Stimulated activated CD8-positive, alpha-beta memory T cell treated with anti-CD3 and anti-CD28 coated beads, Interleukin-4, amount 100 ng/mL, for 1 hour (primary cell): Measurements from ENCODE around the gene ZMYM4.
"Not testable (repeated sequence)": the region's sequence is repeated elsewhere in the genome, so short reads cannot be mapped to it uniquely, and the experiment has no call there.

Source experiments
- DNase-seq, 2 donors: peaks; one replicate each; pipeline ENCODE4 v3.0.0-alpha.2; 2020; ENCODE audit warnings: low read depth in 2 of 2, low spot score in 1 of 2

The ZMYM4 gene

GRCh38 chr1:35324486-35324885 lies 56.0 kb downstream of the ZMYM4 start:
- no peak for DNase-seq

- no peak for DNase-seq
Measured at GRCh38 chr1:35326246-35326866, 57.8 kb downstream of the ZMYM4 start.

DNA sequence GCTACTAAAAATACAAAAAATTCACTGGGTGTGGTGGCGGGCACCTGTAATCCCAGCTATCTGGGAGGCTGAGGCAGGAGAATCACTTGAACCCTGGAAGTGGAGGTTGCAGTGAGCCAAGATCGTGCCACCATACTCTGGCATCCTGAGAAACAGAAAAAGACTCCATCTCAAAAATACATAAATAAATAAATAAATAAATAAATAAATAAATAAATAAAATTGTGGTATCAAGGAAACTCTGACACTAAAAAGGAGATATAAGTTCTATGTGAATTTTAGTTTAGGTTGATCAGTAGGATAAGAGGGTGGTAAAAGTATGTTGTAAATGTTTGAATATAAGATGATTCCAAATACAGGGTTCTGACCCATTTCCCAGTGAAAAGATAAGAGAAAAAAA lies 63.1 kb downstream of the ZMYM4 start:
- not testable (repeated sequence) for DNase-seq

- no peak for DNase-seq
Measured at GRCh38 chr1:35334485-35334884, 66.0 kb downstream of the ZMYM4 start.

GRCh38 chr1:35340519-35340918 lies 72.0 kb downstream of the ZMYM4 start:
- no peak for DNase-seq

- DNase-seq, result no peak
Measured at GRCh38 chr1:35345439-35345981, 77.0 kb downstream of the ZMYM4 start.

- no peak for DNase-seq
Measured at GRCh38 chr1:35350872-35351271, 82.4 kb downstream of the ZMYM4 start.

- no peak for DNase-seq
Measured at GRCh38 chr1:35359995-35360394, 91.5 kb downstream of the ZMYM4 start.

DNA sequence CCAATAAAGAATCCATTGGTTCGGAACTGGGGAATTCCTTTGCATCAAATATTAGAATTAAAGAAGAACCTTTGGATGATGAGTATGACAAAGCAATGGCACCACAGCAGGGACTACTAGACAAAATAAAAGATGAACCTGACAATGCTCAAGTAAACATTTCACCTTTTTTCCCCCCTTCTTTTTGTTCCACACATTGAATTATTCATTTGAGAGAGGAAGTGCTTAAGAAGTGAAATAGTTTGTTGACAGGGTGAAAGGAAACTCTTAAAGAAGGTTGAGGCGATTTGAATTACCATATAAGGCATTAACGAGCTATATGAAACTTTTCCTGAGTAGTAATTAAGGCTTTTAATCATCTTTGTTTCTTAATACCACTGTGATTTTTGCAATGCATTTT lies 93.1 kb downstream of the ZMYM4 start:
- DNase-seq, result no peak

- no peak for DNase-seq
Measured at GRCh38 chr1:35364741-35365140, 96.2 kb downstream of the ZMYM4 start.

DNA sequence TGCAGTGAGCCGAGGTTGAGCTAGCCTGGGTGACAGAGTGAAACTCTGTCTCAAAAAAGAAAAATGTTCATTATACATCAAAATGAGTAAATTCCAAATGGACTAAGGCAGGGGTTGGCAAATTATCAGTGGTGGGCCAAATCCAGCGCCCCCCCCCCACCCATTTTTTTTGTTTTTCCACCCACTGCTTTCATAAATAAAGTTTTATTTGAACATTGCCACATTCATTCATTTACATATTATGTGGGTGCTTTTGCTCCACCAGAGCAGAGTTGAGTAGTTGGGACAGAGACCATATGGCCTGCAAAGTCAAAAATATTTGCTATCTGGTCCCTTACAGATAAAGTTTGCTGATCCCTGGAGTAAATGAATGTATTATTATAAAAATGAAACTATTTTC lies 99.4 kb downstream of the ZMYM4 start:
- DNase-seq, result no peak

DNA sequence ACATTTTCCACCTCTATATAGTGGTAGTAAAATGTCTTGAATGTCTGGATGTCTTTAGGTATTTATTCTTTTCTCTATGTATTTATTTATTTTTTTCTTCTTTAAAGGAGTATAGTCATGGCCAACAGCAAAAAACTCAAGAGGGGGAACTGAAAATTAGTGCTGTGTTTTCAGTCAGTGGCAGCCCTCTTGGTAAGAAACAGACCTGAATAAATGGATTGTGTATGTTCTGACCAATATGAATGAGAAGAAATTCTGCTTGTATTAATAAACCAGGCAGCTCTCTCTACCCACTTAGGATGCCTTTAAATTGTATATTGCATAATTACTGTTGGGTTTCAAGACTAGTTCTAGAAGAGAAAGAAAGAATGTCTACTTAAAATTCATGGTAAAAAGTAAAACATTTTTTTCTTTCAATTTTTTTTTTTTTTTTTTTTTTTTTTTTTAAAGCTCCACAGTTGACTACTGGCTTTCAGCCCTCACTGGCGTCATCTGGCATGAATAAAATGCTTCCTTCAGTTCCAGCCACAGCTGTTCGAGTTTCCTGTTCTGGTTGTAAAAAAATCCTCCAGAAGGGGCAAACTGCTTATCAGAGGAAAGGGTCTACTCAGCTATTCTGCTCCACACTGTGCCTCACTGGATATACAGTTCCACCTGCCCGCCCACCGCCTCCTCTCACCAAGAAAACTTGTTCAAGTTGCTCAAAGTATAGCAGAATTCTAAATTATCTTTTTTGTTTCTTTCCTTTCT lies 101.6 kb downstream of the ZMYM4 start:
- no peak for DNase-seq

DNA sequence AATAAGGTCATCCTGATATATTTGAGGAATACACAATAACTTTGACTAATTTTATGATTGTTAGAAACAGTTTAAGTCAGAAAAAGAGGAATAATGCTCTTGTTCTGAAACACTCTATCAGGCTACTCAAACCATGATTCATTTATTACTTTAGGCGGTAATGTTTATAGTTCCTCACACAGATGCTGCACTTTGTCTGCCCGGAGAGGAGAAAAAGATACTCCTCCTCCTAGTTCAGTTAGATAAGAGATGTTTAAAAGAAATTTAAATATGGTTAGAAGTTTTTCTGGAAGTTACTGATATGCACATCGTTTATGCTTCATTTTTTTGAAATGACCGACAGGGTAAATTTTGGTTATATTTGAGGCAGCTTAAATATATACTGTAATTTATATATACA lies 103.0 kb downstream of the ZMYM4 start:
- no peak for DNase-seq

DNA sequence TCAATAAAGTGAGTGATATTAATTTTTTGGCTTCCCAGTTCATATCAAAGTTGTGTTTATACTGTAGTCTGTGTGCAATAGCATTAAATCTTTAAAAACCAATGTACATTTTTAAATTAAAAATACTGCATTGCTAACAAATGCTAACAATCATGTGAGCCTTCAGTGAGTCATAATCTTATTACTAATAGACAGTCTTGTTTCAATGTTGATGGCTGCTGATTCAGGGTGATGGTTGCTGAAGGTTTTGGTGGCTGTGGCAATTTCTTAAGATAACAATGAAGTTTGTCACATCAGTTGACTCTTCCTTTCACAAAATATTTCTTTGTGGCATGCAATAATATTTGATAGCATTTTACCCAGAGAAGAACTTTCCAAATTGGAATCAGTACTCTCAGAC lies 109.0 kb downstream of the ZMYM4 start:
- DNase-seq, result no peak

GRCh38 chr1:35379317-35380000 lies 111.0 kb downstream of the ZMYM4 start:
- no peak for DNase-seq

- not testable (repeated sequence) for DNase-seq
Measured at GRCh38 chr1:35380111-35380510, 111.6 kb downstream of the ZMYM4 start.

- DNase-seq, result no peak
Measured at GRCh38 chr1:35382107-35382506, 113.6 kb downstream of the ZMYM4 start.

- DNase-seq, result no peak
Measured at GRCh38 chr1:35386290-35386689, 117.8 kb downstream of the ZMYM4 start.

DNA sequence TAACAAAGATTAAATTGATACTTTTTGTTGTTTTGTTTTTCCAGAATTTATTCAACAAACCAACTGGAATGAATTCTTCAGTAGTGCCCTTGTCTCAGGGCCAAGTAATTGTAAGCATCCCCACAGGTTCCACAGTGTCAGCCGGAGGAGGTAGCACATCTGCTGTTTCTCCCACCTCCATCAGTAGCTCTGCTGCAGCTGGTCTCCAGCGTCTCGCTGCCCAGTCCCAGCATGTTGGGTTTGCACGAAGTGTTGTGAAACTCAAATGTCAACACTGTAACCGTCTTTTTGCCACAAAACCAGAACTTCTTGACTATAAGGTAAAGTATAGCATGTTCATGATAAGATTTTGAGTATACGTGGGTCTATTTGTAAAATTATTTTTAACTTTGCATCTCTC lies 118.5 kb downstream of the ZMYM4 start:
- no peak for DNase-seq

- DNase-seq, result no peak
Measured at GRCh38 chr1:35390600-35391494, 122.3 kb downstream of the ZMYM4 start.

DNA sequence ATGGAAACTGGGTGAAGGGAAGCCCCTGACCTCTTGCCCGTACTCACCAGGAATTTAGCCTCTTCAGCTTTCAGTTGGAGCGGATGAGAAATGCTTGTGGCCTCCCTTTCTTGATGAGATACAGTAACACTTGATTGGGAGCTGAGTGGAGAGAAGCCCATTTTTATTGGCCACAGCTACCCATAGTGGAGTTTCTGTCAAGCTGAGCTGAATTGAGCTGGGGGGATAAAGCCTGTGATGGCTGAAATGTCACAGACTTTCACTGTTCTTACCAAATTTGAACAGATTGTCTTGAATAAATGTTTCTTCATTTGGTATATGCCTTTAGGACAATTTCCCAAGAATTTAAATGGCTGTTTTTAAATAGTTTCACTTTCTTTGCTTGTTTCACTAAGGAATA lies 125.9 kb downstream of the ZMYM4 start:
- no peak for DNase-seq
